Measurements from ENCODE around the gene AGAP1.

Gene AGAP1

DNA sequence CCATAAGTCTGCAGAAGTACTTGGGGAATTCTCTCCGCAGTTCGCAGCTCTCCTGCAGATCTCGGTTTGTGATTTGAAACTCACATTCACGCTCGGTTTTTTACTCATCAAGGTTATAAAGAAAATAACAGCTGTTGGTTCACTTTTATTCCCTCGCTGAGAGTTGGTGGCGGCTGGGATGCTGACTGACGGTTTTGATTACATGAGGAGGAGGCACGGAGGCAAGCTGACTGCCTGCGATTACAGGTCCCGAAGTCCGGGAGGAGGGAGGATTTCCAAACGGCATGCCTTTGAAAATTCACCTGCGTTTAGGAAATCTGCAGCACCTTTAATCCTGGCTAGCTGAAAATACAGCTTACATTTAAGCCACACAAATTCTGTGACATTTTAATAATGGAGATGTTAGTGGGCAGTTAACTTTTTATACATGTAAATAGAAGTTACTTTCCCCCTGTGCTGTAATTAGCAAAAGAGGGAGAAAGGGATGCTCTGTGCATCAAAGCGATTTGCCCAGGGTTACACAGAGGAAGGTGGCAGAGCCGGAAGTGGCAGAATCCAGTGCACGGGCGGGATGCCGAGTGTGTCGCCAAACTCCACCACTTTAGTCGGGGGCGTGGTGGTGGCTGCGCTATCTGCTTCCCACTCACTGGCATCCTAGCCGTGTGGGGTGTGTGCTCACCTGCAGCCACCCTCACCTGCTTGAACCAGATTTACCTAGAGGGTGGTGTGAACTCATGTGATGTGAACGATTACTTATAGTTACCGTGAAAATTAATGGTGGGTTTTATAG, 14.7 kb downstream of the AGAP1 start:
- DNase-seq = no peak
- no peak for ATAC-seq

DNA sequence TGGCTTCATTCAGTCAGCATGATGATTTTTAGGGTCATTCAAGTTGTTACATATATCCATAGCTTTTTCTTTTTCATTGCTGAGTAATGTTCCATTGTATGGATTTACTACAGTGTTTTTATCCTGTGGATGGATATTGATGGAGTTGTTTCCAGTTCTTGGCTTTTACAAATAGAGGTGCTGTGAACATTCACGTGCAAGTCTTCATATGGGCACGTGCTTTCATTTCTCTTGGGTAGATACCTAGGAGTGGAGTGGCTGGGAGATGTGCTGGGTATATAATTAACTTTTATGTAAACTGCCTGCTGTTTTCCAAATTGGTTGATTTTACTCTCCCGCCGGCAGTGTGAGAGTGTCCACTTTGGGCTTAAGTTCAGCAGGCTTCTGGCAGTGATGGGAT, 16.5 kb downstream of the AGAP1 start:
- ATAC-seq = no peak
- no peak for DNase-seq

DNA sequence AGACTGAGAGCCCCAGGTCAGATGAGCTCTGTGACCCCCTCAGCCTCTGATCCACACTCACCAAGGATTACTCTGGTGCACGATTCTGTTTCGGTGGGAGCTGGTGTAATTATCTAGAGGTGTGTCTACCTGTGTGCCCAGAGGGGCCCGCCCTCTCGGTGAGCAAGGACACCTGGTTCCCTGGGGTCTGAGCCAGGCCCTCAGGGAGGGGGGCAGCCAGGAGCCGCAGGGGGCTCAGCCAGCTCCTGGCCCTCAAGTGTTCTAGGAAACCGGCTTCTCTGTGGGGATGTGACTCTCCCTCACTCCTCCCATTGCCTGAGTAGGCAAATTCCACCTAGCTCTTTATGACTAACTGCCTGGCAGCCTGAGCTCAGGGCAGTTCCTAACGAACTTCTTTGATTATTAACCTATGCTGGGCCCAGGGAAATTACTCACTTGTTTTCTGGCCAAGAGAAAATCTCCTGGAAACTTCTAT, 17.4 kb downstream of the AGAP1 start:
- DNase-seq (no peak), ATAC-seq (no peak)

DNA sequence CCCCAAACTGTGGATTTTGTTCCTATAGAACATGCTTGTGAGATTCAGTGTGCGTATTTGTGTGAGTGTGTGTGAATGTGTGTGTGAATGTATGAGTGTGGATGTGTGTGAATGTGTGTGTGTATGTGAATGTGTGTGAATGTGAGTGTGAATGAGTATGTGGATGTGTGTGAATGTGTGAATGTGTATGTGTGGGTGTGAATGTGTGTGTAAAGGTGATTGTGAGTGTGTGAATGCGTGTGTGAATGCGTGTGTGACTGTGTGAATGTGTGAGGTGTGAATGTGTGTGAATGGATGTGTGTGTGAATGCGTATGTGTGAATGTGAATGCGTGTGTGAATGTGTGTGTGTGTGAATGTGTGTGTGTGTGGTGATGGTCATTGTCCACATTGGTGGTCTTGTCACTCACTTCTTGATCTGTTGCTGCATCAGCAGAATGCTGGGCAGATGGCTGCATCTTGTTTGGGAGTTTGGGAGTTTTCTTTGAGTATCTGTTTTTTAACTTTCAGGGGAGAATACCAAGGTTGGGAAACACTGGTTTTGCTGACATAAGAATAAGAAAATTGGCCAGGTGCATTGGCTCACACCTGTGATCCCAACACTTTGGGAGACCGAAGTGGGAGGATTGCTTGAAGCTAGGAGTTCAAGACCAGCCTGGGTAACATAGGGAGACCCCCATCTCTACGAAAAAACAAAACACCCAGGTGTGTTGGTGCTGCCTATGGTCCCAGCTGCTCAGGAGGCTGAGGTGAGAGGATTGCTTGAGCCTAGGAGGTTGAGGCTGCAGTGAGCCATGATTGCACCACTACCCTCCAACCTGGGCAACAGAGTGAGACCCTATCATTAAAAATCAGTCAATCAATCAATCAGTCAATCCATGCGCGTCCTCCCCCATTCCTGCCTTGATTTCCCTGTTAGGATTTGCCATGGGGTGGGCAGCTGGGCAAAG, 18.2 kb downstream of the AGAP1 start:
- ATAC-seq (no peak), DNase-seq (no peak)

DNA sequence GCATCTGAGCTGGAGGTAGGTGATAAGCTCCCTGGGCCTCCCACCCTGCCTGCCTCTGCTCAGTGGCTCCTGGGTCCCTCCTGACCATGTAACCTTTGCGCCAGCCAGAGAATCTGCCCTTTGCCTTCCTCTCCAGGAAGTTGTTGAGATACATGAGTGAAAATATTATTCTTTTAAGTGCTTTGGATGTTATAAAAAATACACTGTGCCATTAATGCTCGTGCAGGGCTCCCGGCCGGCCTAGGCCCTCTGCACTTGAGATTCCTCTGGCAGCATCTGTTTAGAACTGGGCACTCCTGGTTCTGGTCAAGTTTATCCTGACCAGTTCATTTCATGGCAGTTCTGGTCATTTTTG, 18.8 kb downstream of the AGAP1 start:
- no peak for ATAC-seq

DNA sequence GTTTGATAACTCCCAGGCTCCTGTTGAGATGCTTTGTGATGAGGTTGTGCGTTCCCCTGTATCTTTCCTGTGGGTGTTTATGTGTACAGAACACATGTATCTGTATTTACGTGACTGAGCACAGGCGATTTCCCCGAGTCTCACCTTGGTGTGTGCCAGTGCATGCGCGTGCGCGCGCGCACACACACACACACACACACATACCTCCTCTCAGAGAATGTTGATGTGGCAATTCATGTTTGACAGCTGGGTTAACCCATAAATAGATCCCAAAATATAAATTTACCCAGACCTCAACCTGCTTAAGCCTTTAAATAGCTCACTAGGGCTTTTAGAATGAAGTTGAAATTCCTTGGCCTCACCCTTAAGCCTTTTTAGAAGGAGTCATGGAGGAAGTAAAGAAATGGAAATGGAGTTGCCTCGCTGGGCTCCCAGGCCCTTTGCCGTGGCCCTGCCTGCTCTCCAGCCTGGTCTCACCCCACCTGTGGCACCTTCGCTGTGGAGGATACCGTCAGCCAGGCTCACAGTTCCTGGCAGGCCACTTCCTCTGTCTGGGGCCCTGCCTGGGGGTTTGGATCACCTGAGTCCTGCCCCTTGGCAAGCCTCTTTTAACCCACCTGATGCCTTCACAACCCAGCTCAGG, 20.3 kb downstream of the AGAP1 start:
- DNase-seq = no peak
- ATAC-seq = no peak

More for the DNA sequence above, 18.8 kb downstream of the AGAP1 start:
- no peak for DNase-seq

DNA sequence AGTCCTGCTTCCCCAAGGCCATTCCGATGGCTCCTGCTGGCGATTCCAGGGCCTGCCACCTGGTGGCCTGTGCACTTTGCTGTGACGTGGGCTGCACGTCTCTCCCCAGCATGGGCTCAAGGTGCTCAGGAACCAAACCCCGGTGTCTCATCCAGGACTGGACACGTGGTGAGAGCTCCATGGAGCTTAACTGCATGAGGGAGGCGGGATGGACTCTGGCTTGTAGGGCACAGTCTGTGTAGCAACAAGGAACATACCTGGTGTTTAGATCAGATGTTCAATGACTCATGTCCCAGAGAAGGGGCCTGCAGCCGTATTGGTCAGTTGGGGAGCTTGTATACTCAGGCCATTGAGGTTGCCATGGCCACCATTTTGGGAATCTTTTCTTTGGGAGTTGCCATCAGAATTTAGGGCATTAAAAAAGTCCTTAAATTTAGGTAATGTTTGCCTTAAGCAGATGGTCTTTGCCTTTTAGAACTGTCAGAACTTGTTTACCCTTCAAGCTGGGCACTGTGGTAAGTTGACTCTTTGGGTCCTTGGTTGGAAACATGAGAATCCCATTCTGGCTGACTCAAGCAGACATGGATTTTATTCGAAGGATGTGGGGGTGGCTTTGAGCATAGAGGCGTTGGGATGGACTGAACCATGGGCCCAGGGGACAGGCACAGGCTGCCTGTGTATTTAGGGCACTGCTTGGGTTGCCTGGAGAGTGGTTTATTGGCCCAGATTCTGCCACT, 21.0 kb downstream of the AGAP1 start:
- no peak for ATAC-seq
- no peak for DNase-seq

DNA sequence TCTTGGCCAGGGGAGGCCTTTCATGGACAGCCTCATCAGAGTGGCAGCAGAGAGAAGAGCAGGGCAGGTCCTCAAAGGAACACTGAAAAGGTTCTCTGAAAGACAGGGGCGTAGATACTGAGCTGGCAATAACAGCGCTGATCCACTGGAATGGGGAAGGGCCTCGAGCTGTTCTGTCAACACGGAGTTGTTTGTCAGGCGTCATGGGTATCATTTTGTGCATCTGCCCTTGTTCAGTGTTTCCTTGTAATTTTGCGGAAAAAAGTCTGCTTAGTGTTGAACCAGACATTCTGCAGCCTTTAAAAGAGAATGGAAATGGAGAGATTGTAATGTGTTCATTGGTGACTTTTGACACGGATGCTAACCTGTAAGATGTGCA, 21.5 kb downstream of the AGAP1 start:
- no peak for DNase-seq
- no peak for ATAC-seq

DNA sequence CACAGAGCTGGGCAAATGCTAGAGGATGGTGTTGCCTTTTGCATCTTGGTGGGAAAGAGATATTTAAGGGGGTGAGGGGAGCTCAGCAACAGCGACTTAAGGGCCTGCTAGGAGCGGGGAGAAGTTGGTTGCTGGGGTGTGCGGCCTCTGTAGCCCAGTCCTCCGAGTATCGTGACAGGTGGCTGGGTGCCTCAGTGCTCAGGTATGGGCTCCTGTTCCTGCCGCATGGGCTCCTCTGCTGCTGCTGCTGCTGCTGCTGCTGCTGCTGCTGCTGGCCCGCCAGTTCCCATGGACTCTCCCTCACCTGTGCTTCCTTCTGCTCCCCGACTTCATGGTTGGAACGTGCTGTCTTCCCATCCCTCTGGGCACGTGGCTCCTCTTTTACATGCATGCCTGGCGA, 22.0 kb downstream of the AGAP1 start:
- DNase-seq = no peak
- ATAC-seq = no peak

DNA sequence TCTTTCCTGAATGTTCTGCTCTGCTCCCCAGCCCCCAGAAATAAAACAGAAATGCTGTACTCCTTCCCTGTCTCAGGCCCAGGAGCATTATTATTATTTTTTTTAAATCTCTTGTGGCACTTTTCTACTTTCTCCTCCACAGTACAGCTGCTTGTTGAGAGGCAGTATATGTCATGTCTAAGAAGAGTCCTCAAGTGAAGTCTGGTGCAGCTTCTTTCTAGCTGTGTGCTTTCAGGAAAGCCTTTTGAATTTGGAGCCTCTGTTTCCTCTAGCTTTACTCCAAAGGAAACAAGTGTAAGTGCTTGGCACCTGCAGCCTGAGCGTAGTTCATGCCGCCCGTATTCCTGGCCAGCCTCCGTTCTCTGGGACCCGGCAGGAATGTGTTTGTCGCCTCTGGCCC, 22.4 kb downstream of the AGAP1 start:
- no peak for DNase-seq
- no peak for ATAC-seq

DNA sequence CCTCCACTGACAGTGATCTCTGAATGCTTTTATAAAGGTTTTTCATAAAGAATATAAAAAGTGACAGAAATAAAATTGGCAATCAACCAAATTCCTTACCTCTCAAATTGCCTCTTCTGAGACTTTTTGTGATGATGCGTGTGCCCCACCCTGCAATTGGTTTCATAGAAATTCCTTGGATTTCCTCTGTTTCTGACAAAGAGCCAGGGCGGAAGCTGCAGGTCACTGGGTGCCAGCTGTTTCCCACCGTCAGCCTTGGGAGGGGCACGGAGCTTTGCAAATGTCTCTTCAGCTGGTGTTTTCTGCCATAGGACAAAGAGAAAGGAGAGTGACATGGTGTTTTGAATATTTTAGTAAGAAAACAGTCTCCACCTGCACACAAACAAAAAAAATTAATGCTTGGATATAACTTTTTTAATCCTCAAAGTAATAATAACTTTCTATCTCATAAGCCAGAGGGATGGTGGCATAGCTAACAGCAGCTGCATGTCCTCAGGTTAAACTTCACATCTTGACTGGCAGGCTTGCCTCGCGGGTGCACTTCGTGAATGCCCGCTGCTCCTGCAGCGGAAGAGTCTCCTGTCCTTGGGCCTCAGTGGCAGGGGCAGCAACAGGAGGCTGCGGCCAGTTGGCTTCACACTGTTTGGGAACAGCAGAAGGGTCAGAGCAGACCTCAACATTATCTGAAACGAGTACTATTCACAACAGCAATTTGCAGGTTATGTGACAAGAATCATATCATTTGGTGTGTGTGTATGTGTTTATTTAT, 24.7 kb downstream of the AGAP1 start:
- ATAC-seq = no peak
- DNase-seq = no peak

DNA sequence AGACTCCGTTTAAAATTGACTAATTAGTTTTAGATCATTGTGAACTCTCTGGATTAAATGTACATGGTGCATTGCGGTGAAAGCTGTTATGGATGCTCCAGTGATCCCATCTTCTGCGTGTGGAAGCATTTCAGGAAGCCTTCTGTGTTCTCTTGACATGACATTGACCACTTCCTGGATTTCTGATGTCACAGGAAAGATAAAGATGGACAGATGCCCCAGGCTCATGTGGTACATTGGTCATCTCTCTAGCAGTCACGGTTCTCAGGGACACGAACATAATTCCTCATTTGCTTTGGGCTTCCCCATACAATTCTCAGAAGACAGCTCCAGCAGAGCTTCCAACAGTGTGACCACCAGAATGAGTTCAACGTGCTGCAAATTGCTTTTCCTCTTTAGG, 26.9 kb downstream of the AGAP1 start:
- no peak for DNase-seq
- ATAC-seq = no peak

DNA sequence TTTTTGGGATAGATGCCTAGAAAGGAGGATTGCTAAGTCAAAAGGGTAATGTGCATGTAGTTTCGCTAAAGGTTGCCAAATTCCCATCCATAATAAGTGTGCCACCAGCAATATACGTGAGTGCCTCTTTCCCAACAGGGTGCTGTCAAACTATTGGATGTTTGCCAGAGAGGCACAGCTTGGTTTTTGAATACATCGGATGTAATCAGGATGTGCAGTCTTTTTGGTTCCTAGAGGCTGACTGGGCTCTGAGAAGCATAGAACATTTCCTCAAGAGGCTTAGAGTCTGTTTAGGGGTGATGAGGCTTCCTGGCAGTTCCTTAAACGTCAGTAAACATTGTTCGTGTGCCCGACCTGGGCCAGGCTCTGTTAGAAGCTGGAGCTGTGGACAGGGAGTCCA, 28.0 kb downstream of the AGAP1 start:
- DNase-seq = no peak

DNA sequence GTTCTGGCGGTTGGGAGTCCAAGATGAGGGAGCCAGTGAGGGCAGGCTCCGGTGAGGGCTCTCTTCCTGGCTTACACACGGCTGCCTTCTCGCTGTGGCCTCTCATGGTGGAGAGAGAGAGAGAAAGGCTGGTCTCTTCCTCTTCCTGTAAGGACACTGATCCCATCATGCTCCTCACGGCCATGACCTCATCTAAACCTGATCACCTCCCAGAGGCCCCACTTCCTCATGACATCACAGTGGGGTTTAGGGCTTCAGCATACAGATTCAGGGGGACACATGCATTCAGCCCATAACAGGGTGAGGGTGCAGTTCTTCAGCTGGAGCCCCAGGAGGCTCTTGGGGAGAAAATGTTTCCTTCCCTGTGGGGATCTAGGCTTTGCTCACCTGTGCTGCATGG, 29.2 kb downstream of the AGAP1 start:
- ATAC-seq = no peak
- no peak for DNase-seq

More for the DNA sequence above, 28.0 kb downstream of the AGAP1 start:
- ATAC-seq = no peak

DNA sequence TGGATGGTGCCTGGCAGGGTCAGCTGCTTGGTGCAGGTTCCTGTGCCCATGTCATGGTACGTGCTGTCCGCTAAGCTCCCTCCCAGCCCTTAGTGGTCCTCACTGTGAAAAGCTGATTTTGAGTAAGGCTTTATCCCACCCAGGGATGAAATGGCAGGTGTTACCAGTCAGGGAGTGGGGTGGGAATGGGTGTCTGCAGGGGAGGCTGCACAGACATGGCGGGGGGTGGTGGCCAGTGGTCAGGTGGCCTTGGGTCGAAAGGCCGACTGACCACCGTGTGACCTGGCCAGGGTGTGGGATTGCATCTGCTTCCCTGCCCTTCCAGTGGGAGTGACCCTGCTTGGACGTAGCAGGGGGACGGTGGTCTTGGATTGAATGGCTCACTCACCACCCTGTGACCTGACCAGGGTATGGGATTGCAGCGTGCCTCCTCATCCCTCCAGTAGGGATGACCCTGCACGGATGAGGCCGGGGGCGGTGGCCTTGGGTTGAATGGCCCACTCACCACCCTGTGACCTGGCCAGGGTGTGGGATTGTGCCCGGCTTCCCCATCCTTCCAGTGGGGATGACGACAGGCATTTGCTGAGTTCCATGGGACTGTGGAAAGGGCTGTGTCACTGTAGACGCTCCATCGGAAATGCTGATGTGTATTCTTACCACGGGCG, 29.8 kb downstream of the AGAP1 start:
- DNase-seq = no peak
- no peak for ATAC-seq

DNA sequence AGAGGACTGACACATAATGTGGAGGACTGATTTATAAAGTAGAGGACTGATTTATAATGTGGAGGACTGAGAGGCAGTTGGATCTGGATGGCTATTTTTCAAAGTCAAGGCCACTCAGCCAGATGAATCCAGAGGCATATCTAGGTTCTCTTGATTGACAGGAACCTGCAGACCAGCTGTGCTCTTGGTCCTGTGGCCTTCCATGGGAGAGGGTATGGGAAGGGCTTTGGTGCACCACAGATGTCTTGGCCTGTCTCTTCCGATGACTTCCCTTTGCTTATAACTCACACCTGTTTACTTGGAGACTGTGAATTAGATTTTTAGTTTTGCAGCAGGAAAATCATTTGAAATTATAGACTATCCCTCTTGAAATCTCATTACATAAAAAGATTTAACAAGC, 32.3 kb downstream of the AGAP1 start:
- ATAC-seq = no peak
- DNase-seq = no peak

DNA sequence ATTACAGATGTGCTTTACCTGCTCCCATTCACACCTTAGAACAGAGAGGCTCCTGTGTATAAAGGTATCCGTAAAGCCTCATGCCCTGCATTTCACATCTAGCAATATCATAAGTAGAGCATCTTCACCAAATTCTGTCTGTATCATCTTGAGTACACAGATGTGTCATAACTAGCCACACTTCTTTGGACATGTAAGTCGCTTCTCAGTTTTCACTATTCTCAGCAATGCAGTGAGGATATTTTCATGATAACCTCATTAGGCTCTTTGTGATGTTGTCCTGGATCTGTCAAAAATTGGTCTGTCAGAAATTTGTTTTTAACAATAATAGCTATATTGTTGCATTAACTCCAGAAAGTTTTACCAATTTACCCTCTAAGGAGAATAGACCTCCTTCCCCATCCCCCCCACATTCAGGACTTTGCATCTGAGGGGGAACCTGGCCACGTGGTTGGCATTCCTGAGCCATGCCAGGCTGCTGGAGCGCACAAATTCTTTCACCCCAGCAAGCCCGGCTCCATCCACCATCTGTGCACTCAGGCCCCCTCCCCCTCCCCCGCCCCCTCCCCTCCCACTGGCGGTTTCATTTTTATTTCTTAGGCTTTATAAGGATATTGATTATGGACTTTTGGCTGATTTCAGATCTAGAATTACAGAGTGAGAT, 34.1 kb downstream of the AGAP1 start:
- no peak for ATAC-seq
- DNase-seq = no peak

DNA sequence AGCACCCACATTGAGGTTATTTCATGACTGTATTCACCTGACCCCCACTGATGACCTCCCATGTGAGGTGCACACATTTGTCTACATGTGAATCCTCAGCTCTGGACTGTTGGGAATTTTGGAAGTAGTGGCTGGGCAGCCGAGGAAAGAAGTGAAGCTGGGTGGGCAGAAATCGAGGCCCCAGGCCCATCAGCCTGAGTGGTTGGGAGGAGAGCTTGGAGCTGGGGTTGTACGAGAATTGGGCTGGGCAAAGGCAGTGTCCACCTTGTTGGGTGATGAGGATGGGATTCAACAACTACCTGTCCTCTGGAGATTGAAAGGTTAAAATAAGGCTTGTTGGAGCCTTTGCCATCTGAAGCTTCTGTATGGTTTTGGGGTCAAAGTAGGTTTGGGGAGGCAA, 35.8 kb downstream of the AGAP1 start:
- no peak for DNase-seq
- ATAC-seq = no peak

DNA sequence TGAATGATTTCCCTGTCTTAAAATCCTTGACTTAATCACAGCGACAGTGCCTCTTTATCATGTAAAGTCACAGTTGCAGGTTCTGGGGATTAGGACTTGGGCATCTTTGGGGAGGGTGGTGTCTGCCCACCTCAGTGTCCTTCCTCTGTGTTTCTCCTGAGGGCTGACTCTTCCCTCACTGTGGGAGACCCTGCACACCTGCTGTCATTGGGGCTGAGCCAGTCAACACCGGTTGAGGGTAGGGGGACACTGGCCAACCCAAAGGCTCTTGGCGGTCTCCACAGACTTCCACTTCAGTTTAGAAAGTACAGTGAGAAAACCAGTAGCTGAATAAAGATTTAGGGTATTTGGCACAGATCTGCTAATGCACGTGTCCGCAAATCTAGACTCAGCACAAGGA, 36.9 kb downstream of the AGAP1 start:
- ATAC-seq = no peak
- DNase-seq = no peak

DNA sequence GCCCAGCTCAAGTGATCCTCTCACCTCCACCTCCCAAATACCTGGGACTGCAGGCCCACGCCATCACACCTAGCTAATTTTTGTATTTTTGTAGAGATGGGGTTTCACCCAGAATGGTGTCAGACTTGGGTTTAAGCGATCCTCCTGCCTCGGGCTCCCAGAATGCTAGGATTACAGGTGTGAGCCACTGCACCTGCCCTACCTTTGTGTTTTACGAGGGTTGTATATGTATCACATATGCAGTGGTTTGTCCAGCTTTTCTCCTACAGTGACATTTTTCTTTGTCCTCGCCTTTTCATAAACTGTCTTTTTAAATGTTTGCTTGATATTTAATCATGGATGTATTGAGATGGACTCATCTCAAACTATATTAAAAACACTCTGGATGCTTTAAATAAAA, 38.5 kb downstream of the AGAP1 start:
- ATAC-seq (no peak), DNase-seq (no peak)
